H1 (cell line): ENCODE measurements around the gene POU3F1. TPM values are rescaled to one million over a fixed set of nuclear protein-coding genes. Genes with fewer than 3 reads are reported as not detected.

Source experiments
- CTCF ChIA-PET: fragments of 300-600 bp; sonication (Branson Sonifier 250); formaldehyde crosslinking; loops from one replicate; lab custom pipeline; 2021; ENCODE audit not compliant: partially characterized antibody; lab: Charles Lee
- POLR2A ChIA-PET: fragments of 300-600 bp; sonication (Branson Sonifier 250); formaldehyde crosslinking; loops from one replicate; lab custom pipeline; 2021; ENCODE audit warnings: inconsistent platforms; ENCODE audit not compliant: partially characterized antibody; lab: Charles Lee
- DNase-seq, 2 experiments: peaks; one replicate each; pipeline versions ENCODE4 v3.0.0 to v3.0.0-alpha.2; 2010 to 2022; ENCODE audit warnings: low spot score in 2 of 2, low read depth in 1 of 2, mixed read lengths in 1 of 2
- FAIRE-seq: peaks from 2 replicates; lab custom pipeline; 2011; peaks lifted over from hg19 to GRCh38; lab: Jason Lieb, UNC
- H2AFZ ChIP-seq: 2 replicates; pipeline ENCODE4 v1.8.1; 2012; ENCODE audit warnings: low read length, inconsistent platforms
- H2AK5ac ChIP-seq: 2 replicates; pipeline ENCODE4 v1.6.1; 2013; ENCODE audit warnings: low read depth, low read length
- H2BK120ac ChIP-seq: replicated peaks from 2 replicates; pipeline ENCODE3; 2013; ENCODE audit warnings: low read depth, low read length, inconsistent platforms
- H2BK12ac ChIP-seq: 2 replicates; pipeline ENCODE4 v1.6.1; 2013; ENCODE audit warnings: low read depth, low read length
- H2BK15ac ChIP-seq: 2 replicates; pipeline ENCODE4 v1.6.1; 2013; ENCODE audit warnings: low read length
- H2BK20ac ChIP-seq: 2 replicates; pipeline ENCODE4 v1.6.1; 2013; ENCODE audit warnings: low read length
- H2BK5ac ChIP-seq: 2 replicates; pipeline ENCODE4 v1.6.1; 2013; ENCODE audit warnings: low read depth, low read length
- H3K14ac ChIP-seq: 2 replicates; pipeline ENCODE4 v1.6.1; 2013; ENCODE audit warnings: inconsistent platforms; ENCODE audit not compliant: insufficient read length
- H3K18ac ChIP-seq: 2 replicates; pipeline ENCODE4 v1.6.1; 2013; ENCODE audit warnings: low read length; ENCODE audit errors: extremely low read depth
- H3K23ac ChIP-seq: 2 replicates; pipeline ENCODE4 v1.6.1; 2013; ENCODE audit warnings: inconsistent platforms; ENCODE audit not compliant: insufficient read length
- H3K23me2 ChIP-seq: 2 replicates; pipeline ENCODE4 v1.6.1; 2013; ENCODE audit warnings: low read depth, low read length
- H3K27ac ChIP-seq: 2 replicates; pipeline ENCODE4 v1.6.1; 2011; ENCODE audit warnings: low read depth, low read length, inconsistent platforms
- H3K27me3 ChIP-seq, 4 experiments: replicated peaks in 1 of 4; 1 replicate in 1 of 4; 2 replicates in 3 of 4; pipeline versions ENCODE4 v1.6.1 to v1.8.1; 2011 to 2013; ENCODE audit warnings: low read length in 3 of 4, mild to moderate bottlenecking in 3 of 4, inconsistent platforms in 2 of 4, mixed read lengths in 2 of 4, moderate library complexity in 1 of 4; ENCODE audit not compliant: control insufficient read depth in 3 of 4, insufficient read depth in 3 of 4; ENCODE audit errors: extremely low read depth in 1 of 4
- H3K36me3 ChIP-seq, 4 experiments: 2 replicates each; pipeline versions ENCODE4 v1.6.1 to v1.8.1; 2011 to 2013; ENCODE audit warnings: mild to moderate bottlenecking in 4 of 4, low read length in 3 of 4, moderate library complexity in 2 of 4, control low read depth in 1 of 4, inconsistent platforms in 1 of 4; ENCODE audit not compliant: insufficient read depth in 4 of 4, control insufficient read depth in 2 of 4
- H3K4ac ChIP-seq: replicated peaks from 2 replicates; pipeline ENCODE3; 2013; ENCODE audit warnings: low read length, low read depth, mixed read lengths, inconsistent platforms; ENCODE audit not compliant: insufficient read length
- H3K4me1 ChIP-seq, 4 experiments: replicated peaks in 1 of 4; 1 replicate in 1 of 4; 2 replicates in 3 of 4; pipeline versions ENCODE4 v1.6.1 to v1.8.1; 2011 to 2013; ENCODE audit warnings: low read length in 3 of 4, inconsistent platforms in 2 of 4, mixed read lengths in 1 of 4; ENCODE audit not compliant: insufficient read depth in 4 of 4, control insufficient read depth in 3 of 4
- H3K4me2 ChIP-seq, 2 experiments: 2 replicates each; pipeline versions ENCODE4 v1.6.1 to v1.8.1; 2011 to 2013; ENCODE audit warnings: low read depth in 2 of 2, low read length in 2 of 2, control low read depth in 1 of 2, inconsistent platforms in 1 of 2, mild to moderate bottlenecking in 1 of 2; ENCODE audit not compliant: insufficient read depth in 1 of 2
- H3K4me3 ChIP-seq, 4 experiments: fragments of 200-600, 300-600 bp in 1 of 4; sonication (generic), shearing (Covaris generic), sonication (Bioruptor Twin) in 1 of 4; 2 replicates each; pipeline versions ENCODE4 v1.5.1 to v1.8.1; 2011 to 2016; ENCODE audit warnings: low read length in 4 of 4, low read depth in 3 of 4, control low read depth in 2 of 4, inconsistent platforms in 2 of 4, mild to moderate bottlenecking in 2 of 4, mixed read lengths in 1 of 4, moderate library complexity in 1 of 4; ENCODE audit not compliant: insufficient read depth in 2 of 4; ENCODE audit errors: extremely low read depth in 1 of 4
- H3K56ac ChIP-seq: replicated peaks from 2 replicates; pipeline ENCODE3; 2013; ENCODE audit warnings: low read depth, mild to moderate bottlenecking, mixed read lengths, low read length, inconsistent platforms; ENCODE audit not compliant: insufficient read length
- H3K79me1 ChIP-seq: 2 replicates; pipeline ENCODE4 v1.6.1; 2013; ENCODE audit warnings: low read depth, low read length, control low read depth
- H3K79me2 ChIP-seq, 2 experiments: 2 replicates each; pipeline versions ENCODE4 v1.6.1 to v1.8.1; 2012 to 2013; ENCODE audit warnings: low read length in 2 of 2, mild to moderate bottlenecking in 2 of 2, inconsistent platforms in 1 of 2; ENCODE audit not compliant: insufficient read depth in 2 of 2, control insufficient read depth in 1 of 2
- H3K9ac ChIP-seq, 4 experiments: replicated peaks in 1 of 4; 1 replicate in 1 of 4; 2 replicates in 3 of 4; pipeline versions ENCODE4 v1.6.1 to v1.8.1; 2011 to 2013; ENCODE audit warnings: low read depth in 3 of 4, low read length in 3 of 4, control low read depth in 2 of 4, mild to moderate bottlenecking in 2 of 4, moderate library complexity in 2 of 4, inconsistent platforms in 1 of 4; ENCODE audit errors: extremely low read depth in 1 of 4
- H3K9me3 ChIP-seq, 2 experiments: 2 replicates each; pipeline versions ENCODE4 v1.6.1 to v1.8.1; 2012 to 2013; ENCODE audit warnings: mild to moderate bottlenecking in 2 of 2, moderate library complexity in 2 of 2, control low read depth in 1 of 2, inconsistent platforms in 1 of 2, low read depth in 1 of 2, low read length in 1 of 2, mixed read lengths in 1 of 2; ENCODE audit not compliant: insufficient read depth in 2 of 2
- H4K20me1 ChIP-seq, 2 experiments: replicated peaks in 1 of 2; 2 replicates each; pipeline versions ENCODE3 to v1.8.1; 2011 to 2013; ENCODE audit warnings: inconsistent platforms in 2 of 2, low read length in 2 of 2, mild to moderate bottlenecking in 1 of 2; ENCODE audit not compliant: insufficient read depth in 2 of 2, control insufficient read depth in 1 of 2
- H4K5ac ChIP-seq: 2 replicates; pipeline ENCODE4 v1.6.1; 2013; ENCODE audit warnings: low read length, low read depth, mixed read lengths, inconsistent platforms; ENCODE audit not compliant: insufficient read length
- H4K8ac ChIP-seq: 2 replicates; pipeline ENCODE4 v1.8.0; 2013; ENCODE audit warnings: mild to moderate bottlenecking, moderate library complexity, low read length, inconsistent platforms; ENCODE audit not compliant: insufficient read depth; ENCODE audit errors: extremely low read depth
- H4K91ac ChIP-seq: replicated peaks from 2 replicates; pipeline ENCODE3; 2013; ENCODE audit warnings: low read length, mixed read lengths, inconsistent platforms; ENCODE audit not compliant: insufficient read length
- FOSL1 ChIP-seq: IDR thresholded peaks from 2 replicates; pipeline ENCODE4 v1.6.1; 2011; ENCODE audit warnings: mild to moderate bottlenecking, low read depth, low read length, moderate library complexity; ENCODE audit not compliant: insufficient read depth
- NANOG ChIP-seq: IDR thresholded peaks from 2 replicates; pipeline ENCODE4 v1.6.1; 2011; ENCODE audit warnings: low read length, low read depth, mild to moderate bottlenecking, inconsistent platforms; ENCODE audit not compliant: insufficient read depth, poor library complexity, severe bottlenecking
- POLR2AphosphoS5 ChIP-seq: IDR thresholded peaks from 2 replicates; pipeline ENCODE4 v1.6.1; 2011; ENCODE audit warnings: low read depth, low read length
- RAD21 ChIP-seq, 2 experiments: IDR thresholded peaks in 1 of 2; conservative IDR thresholded peaks in 1 of 2; 2 replicates each; pipeline ENCODE4 v1.6.1; 2011; ENCODE audit warnings: low read depth in 2 of 2, low read length in 2 of 2, improper control_type of control experiment in 1 of 2, inconsistent platforms in 1 of 2, mild to moderate bottlenecking in 1 of 2, moderate library complexity in 1 of 2
- RXRA ChIP-seq: IDR thresholded peaks from 2 replicates; pipeline ENCODE4 v1.6.1; 2011; ENCODE audit warnings: low read depth, mild to moderate bottlenecking, low read length, moderate library complexity; ENCODE audit not compliant: insufficient read depth
- WGBS, 2 experiments: shearing (Covaris generic) in 1 of 2; methylation state at CpG; one replicate each; pipeline versions ENCODE4 v1.1.6 to v1.1.7; 2013 to 2015; ENCODE audit warnings: low lambda C conversion rate in 2 of 2, mixed read lengths in 2 of 2, inconsistent platforms in 1 of 2, low coverage in 1 of 2, missing lambda C conversion rate in 1 of 2; ENCODE audit not compliant: insufficient replicate concordance in 2 of 2, insufficient coverage in 1 of 2, insufficient read length in 1 of 2; ENCODE audit errors: extremely low coverage in 1 of 2, missing lambda C conversion rate in 1 of 2; 5-methylcytosine and 5-hydroxymethylcytosine counted together
- polyA plus RNA-seq, 7 experiments: library from polyadenylated mRNA; depleted of rRNA in 3 of 7; stranded (reverse) in 5 of 7; unstranded in 2 of 7; fragments of >200 nt in 5 of 7; fragments of 200-250 nt in 2 of 7; gene quantifications; 1 replicate in 5 of 7; 2 replicates in 1 of 7; 4 replicates in 1 of 7; pipeline versions ENCODE4 v1.2.1 to v1.2.3, GENCODE V29; 2011 to 2013; ENCODE audit warnings: missing spikeins in 2 of 7, mixed read lengths in 2 of 7
- total RNA-seq: library from RNA; stranded (reverse); fragmentation: NEBNext Ultra II Directional; extraction: Animal tissue kit (Norgen Biotek cat#: 25700); gene quantifications from 2 replicates; pipeline ENCODE4 v1.2.1, GENCODE V29; 2021

The POU3F1 gene
- total and polyA plus RNA-seq, 2 of the 8 experiments (the other 6 are each of a cell fraction or from before 2014, with no cell fraction given) = 4.2 to 10.8 TPM

DNA sequence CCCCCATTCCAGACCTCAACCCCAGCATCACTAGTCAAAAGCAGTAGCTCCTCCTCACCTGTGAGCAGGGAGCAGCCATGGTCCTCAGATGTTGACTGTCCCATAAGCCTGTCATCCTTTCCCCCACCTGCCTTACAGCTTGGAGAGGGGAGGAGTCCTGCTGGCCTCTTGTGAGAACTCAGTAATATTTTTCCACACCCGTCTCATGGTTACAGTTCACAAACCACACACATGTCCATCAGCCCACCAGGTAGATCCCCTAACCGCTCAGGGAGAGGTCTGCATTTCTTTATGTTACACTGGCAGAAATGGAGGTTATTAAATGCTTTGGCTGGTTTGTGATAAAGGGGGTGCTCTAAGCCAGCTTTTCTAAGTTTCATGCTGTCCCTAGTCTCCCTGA, 26.3 kb upstream of the POU3F1 start:
- peaks cover 4 to 20% (median 15%) of the 10 kb centered on the region in 4 experiments for H3K4me1 ChIP-seq
- H3K18ac ChIP-seq = 0 out of 2 replicates have a peak overlapping the region, but pooled peaks have one; percentile 9
- CTCF ChIA-PET = interaction anchor here (0.9 to 11.2 kb wide), 17 partner anchors 10 to 744 kb away, joined by 3 to 212 read pairs (median 5); partner anchors contain the start of gene POU3F1
- H4K91ac ChIP-seq = peak overlapping the region; percentile 32
- H2BK20ac ChIP-seq = 0 out of 2 replicates have a peak overlapping the region, but pooled peaks have one; percentile 44
- no peak overlapping the region for H3K4me3 ChIP-seq
- H3K27ac ChIP-seq = no peak overlapping the region
- H2BK15ac ChIP-seq = no peak overlapping the region
- H4K20me1 ChIP-seq = peaks cover 0 to 7% of the 10 kb centered on the region in 2 experiments
- DNase-seq (no peak), FAIRE-seq (no peak)
- H3K4me2 ChIP-seq = no peak overlapping the region
- no peaks in the 10 kb centered on the region for H3K9me3 ChIP-seq
- peak overlapping the region; percentile 42 for H3K4ac ChIP-seq
- no peak overlapping the region for H2AK5ac ChIP-seq
- H3K79me1 ChIP-seq = peaks cover 3% of the 10 kb centered on the region; the same call in 1 of the 2 replicates
- H2BK120ac ChIP-seq = no peak overlapping the region
- H2AFZ ChIP-seq = no peak overlapping the region
- no peaks in the 10 kb centered on the region; the same call in 1 of the 2 replicates for H3K23me2 ChIP-seq
- no peaks in the 10 kb centered on the region for H3K27me3 ChIP-seq
- POLR2A ChIA-PET = interaction anchor here (0.5 to 2.2 kb wide), 6 partner anchors 9 to 381 kb away, joined by 3 to 9 read pairs (median 3); no protein-coding TSS in a partner anchor
- H2BK12ac ChIP-seq = no peak overlapping the region
- H3K79me2 ChIP-seq = no peaks in the 10 kb centered on the region
- H3K9ac ChIP-seq = no peak overlapping the region
- no peak overlapping the region for H2BK5ac ChIP-seq
- TF ChIP-seq FOSL1 (no peak), RAD21 (IDR thresholded peaks at IDR 0.05 in 1 of 2, conservative IDR thresholded peaks at IDR 0.05 in 1 of 2; ENCODE audit: low read depth in 2 of 2, low read length in 2 of 2) (peak in 1 of 2 experiments; percentile 32; a peak in 2 of 4 replicates), RXRA (no peak), POLR2AphosphoS5 (no peak), NANOG (no peak)
- TF ChIP-seq, all 59 proteins: peak for 1
- Histone ChIP-seq H4K8ac (no peak overlapping the region; the same call in 1 of the 2 replicates), H4K5ac (no peak overlapping the region), H3K23ac (no peak overlapping the region), H3K36me3 (no peaks in the 10 kb centered on the region), H3K14ac (no peak overlapping the region), H3K56ac (no peak overlapping the region)
- 83% methylated on average over 2 of the region's 2 CpGs; no CpG with 5 or more reads in 1 of the 2 experiments for WGBS, 2 experiments
